ENCODE data around the gene SMIM15.
"Not testable (repeated sequence)": the region's sequence is repeated elsewhere in the genome, so short reads cannot be mapped to it uniquely, and the experiment has no call there.

The SMIM15 gene

GRCh38 chr5:61162010-61162831, at the start of gene SMIM15:
SMIM15 (minus strand) TSS chr5:61162468; CDS start chr5:61160171, 2,297 bp downstream.
- peak; percentile 84 for DNase-seq

DNA sequence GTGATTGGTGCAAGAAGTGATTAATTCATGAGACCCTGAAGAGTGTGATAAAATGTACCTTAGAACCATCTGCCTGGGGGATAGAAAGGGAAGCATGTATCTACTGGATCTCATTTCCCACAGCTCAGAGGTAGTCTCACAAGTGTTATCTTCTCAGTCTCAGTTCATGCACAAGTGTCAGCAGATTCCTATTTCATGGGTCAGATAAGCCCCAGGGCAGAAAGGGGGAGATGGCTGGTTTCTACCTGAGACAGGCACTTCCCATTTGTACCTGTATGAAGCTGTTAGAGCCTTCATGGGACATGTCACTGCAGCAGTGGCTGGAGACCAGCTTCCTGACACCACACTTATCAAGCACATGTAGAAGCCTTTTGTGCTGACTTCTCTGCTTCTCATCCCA, 45.6 kb upstream of the SMIM15 start:
- no peak for DNase-seq

GRCh38 chr5:61205013-61205412, 42.7 kb upstream of the SMIM15 start:
- no peak for DNase-seq

DNA sequence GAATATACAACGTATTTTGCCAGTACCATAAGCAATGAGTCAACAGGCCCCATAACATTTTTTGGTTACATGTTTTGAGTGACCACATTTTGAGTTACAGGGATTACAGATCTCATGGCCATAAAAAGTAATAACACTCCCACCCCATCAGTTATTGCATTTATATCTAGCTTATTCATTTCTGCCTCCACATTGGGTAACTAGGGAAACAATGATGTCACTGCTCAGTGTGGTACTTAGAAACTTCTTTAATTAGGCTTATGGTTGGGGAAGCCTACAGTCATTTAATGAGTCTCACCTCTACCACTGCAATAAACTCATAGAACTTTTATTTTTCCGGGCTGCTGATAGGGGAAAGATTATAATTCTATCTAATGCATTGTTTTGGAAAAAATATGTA, 39.9 kb upstream of the SMIM15 start:
- no peak for DNase-seq

DNA sequence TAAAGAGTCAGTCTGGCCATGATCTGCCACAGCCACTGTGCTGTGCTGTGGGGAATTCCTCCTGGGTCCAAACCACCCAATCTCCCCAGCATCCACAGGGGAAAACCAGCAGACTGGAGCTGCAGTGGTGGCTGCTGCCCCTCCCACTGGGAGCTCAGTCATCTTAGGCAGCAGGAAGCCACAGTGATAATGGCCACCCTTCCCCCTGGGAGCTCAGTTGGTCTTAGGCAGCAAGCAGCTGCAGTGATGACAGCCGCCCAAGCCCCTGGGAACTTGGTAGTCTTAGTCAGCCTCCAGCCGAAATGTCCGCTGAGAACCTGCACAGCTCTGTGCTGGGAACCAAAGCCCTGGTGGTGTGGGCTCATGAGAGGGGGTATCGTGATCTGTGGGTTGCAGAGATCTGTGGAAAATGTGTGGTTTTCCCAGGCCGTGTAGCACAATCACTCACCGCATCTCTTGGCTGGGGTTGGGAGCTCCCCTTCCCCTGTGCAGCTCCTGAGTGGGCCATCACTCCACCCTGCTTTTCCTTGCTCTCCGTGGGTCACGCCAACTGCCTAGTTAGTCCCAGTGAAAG, 38.4 kb upstream of the SMIM15 start:
- DNase-seq = no peak

- DNase-seq = no peak
These were observed 36.3 kb upstream of the SMIM15 start for GRCh38 chr5:61198606-61199005.

- DNase-seq = not testable (repeated sequence)
These were observed 25.6 kb upstream of the SMIM15 start for GRCh38 chr5:61187826-61188225.

DNA sequence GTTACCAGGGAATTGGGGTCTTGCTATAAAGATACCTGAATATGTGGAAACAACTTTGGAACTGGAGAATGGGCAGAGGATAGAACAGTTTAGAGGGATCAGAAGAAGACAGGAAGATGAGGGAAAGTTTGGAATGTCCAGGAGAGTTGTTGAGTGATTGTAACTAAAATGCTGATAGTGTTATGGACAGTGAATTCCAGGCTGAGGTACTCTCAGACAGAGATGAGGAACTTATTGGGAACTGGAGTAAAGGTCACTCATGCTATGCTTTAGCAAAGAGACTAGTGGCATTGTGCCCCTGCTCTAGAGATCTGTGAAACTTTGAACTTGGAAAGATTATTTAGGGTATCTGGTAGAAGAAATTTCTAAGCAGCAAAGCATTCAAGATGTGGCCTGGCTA, 25.1 kb upstream of the SMIM15 start:
- not testable (repeated sequence) for DNase-seq

GRCh38 chr5:61186634-61187033, 24.4 kb upstream of the SMIM15 start:
- DNase-seq = no peak

- DNase-seq = no peak
These were observed 22.4 kb upstream of the SMIM15 start for GRCh38 chr5:61184708-61185107.

GRCh38 chr5:61183538-61183937, 21.3 kb upstream of the SMIM15 start:
- DNase-seq = no peak

- no peak for DNase-seq
These were observed 20.2 kb upstream of the SMIM15 start for GRCh38 chr5:61182449-61182848.

GRCh38 chr5:61180886-61181285, 18.6 kb upstream of the SMIM15 start:
- DNase-seq = no peak

GRCh38 chr5:61178702-61179101, 16.4 kb upstream of the SMIM15 start:
- DNase-seq = no peak

DNA sequence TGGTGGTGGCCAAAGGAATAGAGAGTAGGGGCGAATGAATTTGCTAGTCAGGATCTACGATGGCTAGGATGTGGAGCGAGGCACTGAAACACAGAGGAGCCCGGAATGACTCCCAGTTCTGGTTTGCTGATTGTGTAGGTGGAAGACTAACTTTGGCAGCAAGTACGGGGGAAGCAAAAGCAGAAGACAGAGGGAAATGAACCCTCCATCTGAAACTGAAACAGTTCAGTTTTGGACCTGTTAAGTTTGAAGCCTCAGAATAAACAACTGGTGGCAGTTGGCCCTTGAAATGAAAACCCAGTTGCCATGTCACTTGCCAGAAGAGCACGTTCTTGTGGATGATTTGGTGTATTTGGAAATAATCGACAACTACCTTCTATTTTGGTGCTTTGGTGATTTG, 15.4 kb upstream of the SMIM15 start:
- DNase-seq = no peak

DNA sequence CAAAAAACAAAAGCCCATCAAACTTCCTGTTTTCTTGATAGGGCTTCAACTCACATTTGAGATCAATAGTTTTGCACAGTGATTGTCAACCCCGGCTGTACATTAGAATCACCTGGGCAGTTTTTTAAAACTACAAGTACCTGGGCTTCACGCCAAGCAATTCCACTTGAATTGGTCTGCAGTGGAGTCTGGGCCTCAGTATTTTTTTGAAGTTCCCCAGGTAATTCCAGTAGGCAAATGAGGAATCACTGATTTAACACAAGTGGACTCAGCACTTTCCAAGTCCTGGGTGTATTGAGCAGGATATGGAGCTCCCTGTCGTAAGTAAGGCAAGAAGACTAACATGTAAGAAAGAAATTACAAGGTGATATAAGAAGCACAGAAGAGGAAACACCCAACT, 14.8 kb upstream of the SMIM15 start:
- no peak for DNase-seq

DNA sequence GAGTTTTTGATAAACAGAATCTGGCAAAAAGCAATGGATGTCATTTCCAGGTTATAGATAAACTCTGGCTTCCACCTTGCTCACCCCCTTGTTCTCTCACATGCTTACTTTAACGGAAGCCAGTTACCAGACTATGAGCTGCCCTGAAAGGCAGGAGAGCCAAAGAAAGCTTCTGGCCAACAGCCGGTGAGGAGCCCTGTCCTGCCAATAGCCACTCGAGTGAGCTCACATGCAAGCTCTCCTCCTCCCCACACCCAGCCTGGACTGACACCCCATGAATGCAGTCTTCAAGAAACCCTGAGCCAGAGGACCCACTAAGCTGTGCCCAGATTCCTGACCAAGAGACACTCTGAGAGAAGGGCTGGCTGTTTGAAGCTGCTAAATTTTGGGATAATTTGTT, 14.4 kb upstream of the SMIM15 start:
- DNase-seq = no peak

GRCh38 chr5:61171479-61171878, 9.2 kb upstream of the SMIM15 start:
- no peak for DNase-seq

DNA sequence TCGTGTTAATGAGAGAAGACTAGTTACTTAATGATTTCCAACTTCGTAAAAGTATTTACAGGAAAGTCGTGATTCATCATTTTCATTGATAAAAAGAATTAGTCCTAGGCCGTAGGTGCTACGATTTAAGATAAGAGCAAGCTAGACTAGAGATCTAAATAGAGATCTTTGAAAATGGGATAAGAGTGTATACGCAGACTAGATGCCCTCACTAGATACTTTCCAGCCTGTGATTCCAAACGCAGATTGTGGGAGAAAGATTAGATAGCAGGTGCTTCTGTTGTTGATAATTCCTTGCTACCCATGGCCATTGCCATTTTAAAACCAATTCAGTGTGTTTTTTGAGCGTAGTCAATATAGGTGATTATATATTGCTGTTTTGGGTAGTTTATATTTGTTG, 6.7 kb upstream of the SMIM15 start:
- DNase-seq = no peak

DNA sequence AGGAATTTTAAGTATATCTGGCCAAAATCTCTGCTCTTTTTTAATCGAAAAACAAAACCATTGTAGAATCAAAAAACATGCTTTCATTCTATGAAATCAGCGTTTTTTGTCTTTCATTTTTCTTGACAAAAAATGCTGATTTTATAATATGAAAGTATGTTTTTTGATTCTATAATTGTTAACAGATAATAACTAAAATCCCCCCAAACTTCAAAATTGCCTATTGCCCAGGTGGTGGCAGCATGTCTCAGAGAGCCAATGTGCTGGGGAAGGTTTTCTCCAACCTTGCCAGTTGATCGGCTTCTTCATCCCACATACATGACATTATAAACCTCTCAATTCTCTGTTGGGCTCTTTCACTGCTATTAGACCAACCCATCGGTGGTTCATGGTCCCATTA, 5.1 kb upstream of the SMIM15 start:
- DNase-seq = no peak

DNA sequence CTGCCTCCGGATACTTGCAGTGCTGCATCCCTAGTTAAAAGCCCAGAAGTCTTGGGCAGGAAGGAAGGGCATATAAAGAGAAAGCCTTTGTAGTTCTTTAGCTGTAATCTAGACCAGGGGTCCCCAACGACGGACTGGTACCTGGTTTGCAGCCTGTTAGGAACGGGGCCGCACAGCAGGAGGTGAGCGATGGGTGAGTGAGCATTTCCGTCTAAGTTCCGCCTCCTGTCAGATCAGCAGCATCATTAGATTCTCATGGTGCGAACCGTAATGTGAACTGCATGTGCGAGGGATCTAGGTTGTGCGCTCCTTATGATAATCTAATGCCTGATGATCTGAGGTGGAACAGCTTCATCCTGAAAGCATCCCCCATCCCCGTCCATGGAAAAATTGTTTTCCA, 1.6 kb upstream of the SMIM15 start:
- DNase-seq = no peak

- DNase-seq = no peak
These were observed 732 bp upstream of the SMIM15 start for GRCh38 chr5:61162832-61163567.

DNA sequence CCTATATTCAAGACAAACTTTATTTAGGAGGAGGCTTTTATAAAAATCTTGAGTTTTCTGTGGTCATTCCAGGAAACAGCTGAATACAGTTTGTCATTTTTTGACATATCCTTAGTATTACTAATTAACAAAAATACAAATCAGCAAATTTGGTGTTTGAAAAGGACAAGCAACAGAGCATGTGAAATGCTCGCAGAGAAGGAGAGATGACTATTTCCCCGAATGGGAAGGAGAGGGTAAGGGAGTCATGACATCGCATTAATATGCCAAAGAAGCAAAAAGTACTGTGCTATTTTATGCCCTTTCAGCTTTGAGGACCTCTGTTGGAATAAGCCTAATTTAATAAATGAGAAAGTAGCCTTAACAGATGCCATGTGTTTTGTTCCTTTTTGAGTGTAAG, 1.8 kb downstream of the SMIM15 start:
- DNase-seq = no peak

DNA sequence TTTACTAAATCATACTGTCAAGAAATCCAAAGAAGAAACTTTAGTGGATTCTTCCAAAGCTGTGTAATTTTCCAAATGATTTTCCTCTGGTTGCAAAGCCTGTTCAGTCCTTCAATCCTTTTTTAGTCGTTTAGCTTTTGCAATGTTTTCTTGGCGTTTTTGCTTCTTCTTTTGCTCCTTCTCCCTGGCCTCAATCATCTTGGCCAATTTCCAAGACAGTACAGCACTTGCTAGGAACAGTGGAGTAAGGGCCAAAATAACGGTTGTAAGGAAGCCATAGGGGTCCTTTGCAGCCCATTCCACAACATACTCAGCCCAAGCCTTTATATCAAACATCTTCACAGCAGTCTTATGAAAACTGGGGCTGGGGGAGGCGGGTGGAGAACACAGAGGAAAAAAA, 2.4 kb downstream of the SMIM15 start:
- no peak for DNase-seq
